Ecto neural progenitor cell (in vitro differentiated cells): ENCODE data around the gene ZNF70.

ENCODE experiments used
- DNase-seq: peaks from one replicate; pipeline ENCODE4 v3.0.0-alpha.2; 2018; ENCODE audit warnings: low spot score

Gene ZNF70

GRCh38 chr22:23750714-23751440 lies at the start of gene ZNF70:
ZNF70 (minus strand) TSS chr22:23751112; CDS start chr22:23745140, 5,972 bp downstream.
- peak; percentile 92 for DNase-seq

- no peak for DNase-seq
Measured at GRCh38 chr22:23796461-23796860, 45.5 kb upstream of the ZNF70 start.

- DNase-seq, result no peak
Measured at GRCh38 chr22:23793326-23793725, 42.4 kb upstream of the ZNF70 start.

- DNase-seq, result no peak
Measured at GRCh38 chr22:23791738-23792645, 41.1 kb upstream of the ZNF70 start.

GRCh38 chr22:23790819-23791737 lies 40.2 kb upstream of the ZNF70 start:
- DNase-seq, result no peak

GRCh38 chr22:23789638-23790037 lies 38.7 kb upstream of the ZNF70 start:
- no peak for DNase-seq

GRCh38 chr22:23789121-23789520 lies 38.2 kb upstream of the ZNF70 start:
- DNase-seq, result no peak

GRCh38 chr22:23787910-23788309 lies 37.0 kb upstream of the ZNF70 start:
- DNase-seq, result no peak

GRCh38 chr22:23787600-23787896 lies 36.6 kb upstream of the ZNF70 start:
- no peak for DNase-seq

- DNase-seq, result peak; percentile 94
Measured at GRCh38 chr22:23786752-23787599, 36.1 kb upstream of the ZNF70 start, which contains the start of gene SMARCB1. SMARCB1 (plus strand) TSS chr22:23786966; CDS start chr22:23787170, 204 bp downstream.

- DNase-seq, result no peak
Measured at GRCh38 chr22:23786261-23786710, 35.4 kb upstream of the ZNF70 start.

GRCh38 chr22:23784215-23784732 lies 33.4 kb upstream of the ZNF70 start:
- no peak for DNase-seq

- no peak for DNase-seq
Measured at GRCh38 chr22:23783265-23784150, 32.6 kb upstream of the ZNF70 start.

GRCh38 chr22:23782703-23783102 lies 31.8 kb upstream of the ZNF70 start:
- DNase-seq, result no peak

GRCh38 chr22:23782252-23782651 lies 31.3 kb upstream of the ZNF70 start:
- DNase-seq, result no peak

- DNase-seq, result no peak
Measured at GRCh38 chr22:23781511-23782183, 30.7 kb upstream of the ZNF70 start.

GRCh38 chr22:23781065-23781464 lies 30.2 kb upstream of the ZNF70 start:
- no peak for DNase-seq

- DNase-seq, result no peak
Measured at GRCh38 chr22:23780146-23780748, 29.3 kb upstream of the ZNF70 start.

- no peak for DNase-seq
Measured at GRCh38 chr22:23779731-23780130, 28.8 kb upstream of the ZNF70 start.
